GM12878 (cell line): Measurements from ENCODE around the gene GSTP1. TPM values are rescaled to one million over a fixed set of nuclear protein-coding genes. Genes with fewer than 3 reads are reported as not detected.

ENCODE experiments used
- ATAC-seq: fragments of 200-7000 bp; cut with Tn5 transposase; 3 replicates; pipeline ENCODE4 v1.9.1; 2020; ENCODE audit warnings: mild to moderate bottlenecking, moderate library complexity
- BruUV-seq: library from RNA; stranded (reverse); fragments of 400-500 nt; replicated peaks from 2 replicates; lab custom pipeline; 2021; lab: Mats Ljungman, UMichigan
- CTCF ChIA-PET: fragments of 300-600 bp; sonication (Branson Sonifier 250); formaldehyde crosslinking; extraction: SDS; loops from one replicate; lab custom pipeline; 2021; ENCODE audit warnings: inconsistent platforms; lab: Yijun Ruan, JAX
- POLR2A ChIA-PET: fragments of 350-600 bp; formaldehyde crosslinking; extraction: SDS; loops from one replicate; lab custom pipeline; 2021; ENCODE audit warnings: inconsistent platforms; lab: Charles Lee
- RAD21 ChIA-PET: fragments of 300-600 bp; sonication (Branson Sonifier 250); formaldehyde crosslinking; loops from one replicate; lab custom pipeline; 2023; ENCODE audit warnings: antibody characterized with exemption; ENCODE audit not compliant: unreplicated experiment; lab: Charles Lee
- SMC1A ChIA-PET: fragments of 300-600 bp; sonication (Branson Sonifier 250); formaldehyde crosslinking; loops from one replicate; lab custom pipeline; 2023; ENCODE audit not compliant: unreplicated experiment, uncharacterized antibody; lab: Charles Lee
- DNase-seq: peaks from one replicate; pipeline ENCODE4 v3.0.0-alpha.2; 2011; ENCODE audit warnings: low read depth, low spot score
- FAIRE-seq: peaks from 3 replicates; lab custom pipeline; 2011; peaks lifted over from hg19 to GRCh38; lab: Jason Lieb, UNC
- H2AFZ ChIP-seq: 2 replicates; pipeline ENCODE4 v1.6.0; 2011; ENCODE audit warnings: low read depth, low read length, control low read depth; ENCODE audit not compliant: control insufficient read depth
- H3K27ac ChIP-seq: 2 replicates; pipeline ENCODE4 v1.5.1; 2011; ENCODE audit warnings: control low read depth; ENCODE audit not compliant: control insufficient read depth, insufficient read depth
- H3K27me3 ChIP-seq, 2 experiments: replicated peaks in 1 of 2; 2 replicates each; pipeline versions ENCODE4 v1.6.0 to v1.6.1; 2011; ENCODE audit warnings: low read length in 1 of 2; ENCODE audit not compliant: control insufficient read depth in 2 of 2, insufficient read depth in 2 of 2
- H3K36me3 ChIP-seq, 2 experiments: 2 replicates each; pipeline ENCODE4 v1.5.1; 2011; ENCODE audit warnings: low read length in 1 of 2; ENCODE audit not compliant: control insufficient read depth in 2 of 2, insufficient read depth in 2 of 2
- H3K4me1 ChIP-seq: 2 replicates; pipeline ENCODE4 v1.6.1; 2011; ENCODE audit warnings: mild to moderate bottlenecking, low read length, moderate library complexity, mixed read lengths; ENCODE audit not compliant: control insufficient read depth, insufficient read depth
- H3K4me2 ChIP-seq: 2 replicates; pipeline ENCODE4 v1.6.0; 2011; ENCODE audit warnings: control low read depth; ENCODE audit not compliant: control insufficient read depth, insufficient read depth
- H3K4me3 ChIP-seq: fragments of 200-600 bp; sonication (generic); 2 replicates; pipeline ENCODE4 v1.5.1; 2016
- H3K79me2 ChIP-seq: 2 replicates; pipeline ENCODE4 v1.6.0; 2011; ENCODE audit warnings: low read length; ENCODE audit not compliant: control insufficient read depth, insufficient read depth
- H3K9ac ChIP-seq: 2 replicates; pipeline ENCODE4 v1.8.0; 2011; ENCODE audit warnings: low read length, control low read depth, mixed read lengths; ENCODE audit not compliant: control insufficient read depth, insufficient read depth
- H3K9me3 ChIP-seq: replicated peaks from 3 replicates; pipeline ENCODE4 v1.5.1; 2011; ENCODE audit warnings: mild to moderate bottlenecking, low read length; ENCODE audit not compliant: control insufficient read depth, insufficient read depth
- H4K20me1 ChIP-seq: 2 replicates; pipeline ENCODE4 v1.6.0; 2011; ENCODE audit not compliant: control insufficient read depth, insufficient read depth
- BACH1 ChIP-seq: fragments of 450-650 bp; IDR thresholded peaks from 2 replicates; pipeline ENCODE4 v1.6.1; 2017; ENCODE audit warnings: mild to moderate bottlenecking, borderline replicate concordance
- E2F8 ChIP-seq: fragments of 450-650 bp; IDR thresholded peaks from 2 replicates; pipeline ENCODE4 v1.6.1; 2018; ENCODE audit warnings: mild to moderate bottlenecking, low read depth, moderate library complexity; ENCODE audit not compliant: partially characterized antibody
- EZH2 ChIP-seq: IDR thresholded peaks from 2 replicates; pipeline ENCODE4 v1.6.1; 2012; ENCODE audit warnings: low read depth, mild to moderate bottlenecking, control low read depth, inconsistent platforms, low read length, borderline replicate concordance; ENCODE audit not compliant: control insufficient read depth
- MYC ChIP-seq: IDR thresholded peaks from 2 replicates; pipeline ENCODE4 v1.6.1; 2011; ENCODE audit warnings: mild to moderate bottlenecking, low read length, moderate library complexity, inconsistent platforms; ENCODE audit not compliant: insufficient read depth, insufficient replicate concordance, insufficient read length, severe bottlenecking
- NFYB ChIP-seq: IDR thresholded peaks from 2 replicates; pipeline ENCODE4 v1.6.1; 2011; ENCODE audit warnings: low read depth, mild to moderate bottlenecking, low read length, improper control_type of control experiment, moderate library complexity; ENCODE audit not compliant: insufficient read depth
- SIX5 ChIP-seq: IDR thresholded peaks from 2 replicates; pipeline ENCODE4 v1.6.1; 2011; ENCODE audit warnings: mild to moderate bottlenecking, low read depth, low read length, moderate library complexity; ENCODE audit not compliant: severe bottlenecking
- SMC3 ChIP-seq: IDR thresholded peaks from 2 replicates; pipeline ENCODE4 v1.6.1; 2011; ENCODE audit warnings: low read length, improper control_type of control experiment, borderline replicate concordance
- USF1 ChIP-seq: IDR thresholded peaks from 2 replicates; pipeline ENCODE4 v1.6.1; 2011; ENCODE audit warnings: borderline replicate concordance, low read depth, mild to moderate bottlenecking, moderate library complexity, mixed read lengths, low read length; ENCODE audit not compliant: insufficient read depth; ENCODE audit errors: extremely low read length
- ZBTB11 ChIP-seq: fragments of 450-650 bp; formaldehyde crosslinking; IDR thresholded peaks from 2 replicates; pipeline ENCODE4 v1.5.0; 2022; ENCODE audit warnings: mild to moderate bottlenecking, missing genetic modification characterization
- WGBS: methylation state at CpG from one replicate; pipeline ENCODE4 v1.1.6; 2016; ENCODE audit warnings: low lambda C conversion rate; ENCODE audit not compliant: insufficient replicate concordance, insufficient coverage; ENCODE audit errors: missing lambda C conversion rate; 5-methylcytosine and 5-hydroxymethylcytosine counted together
- in situ Hi-C: fragments of 300-500 bp; cut with MboI; formaldehyde crosslinking; loops from 9 replicates; pipeline ENCODE4 v1.14.3; 2018; ENCODE audit warnings: mixed read lengths
- intact Hi-C: fragments of 100-400 bp; cut with micrococcal nuclease; formaldehyde crosslinking; loops from one replicate; pipeline ENCODE4 v1.14.2; 2022; ENCODE audit not compliant: unreplicated experiment
- polyA plus RNA-seq, 11 experiments: library from polyadenylated mRNA; depleted of rRNA in 4 of 11; unstranded in 6 of 11; stranded (reverse) in 5 of 11; fragments of >200 nt; fragmentation: Nextera tagmentation in 4 of 11; fragmentation: Illumina TruSeq in 1 of 11; extraction: Ambion mirVana in 4 of 11; extraction: Trizol in 1 of 11; gene quantifications; 1 replicate in 1 of 11; 2 replicates in 10 of 11; pipeline versions ENCODE4 v1.2.1 to v1.2.3, GENCODE V29; 2011 to 2016; ENCODE audit warnings: inconsistent platforms in 2 of 11, missing spikeins in 2 of 11, low read depth in 1 of 11
- total RNA-seq, 4 experiments: library from RNA; depleted of rRNA in 3 of 4; stranded (reverse); fragments of >200 nt in 3 of 4; fragmentation: Illumina TruSeq in 1 of 4; extraction: Trizol in 1 of 4; gene quantifications; 2 replicates each; pipeline versions ENCODE4 v1.2.1 to v1.2.3, GENCODE V29; 2013 to 2021

The GSTP1 gene
- total and polyA plus RNA-seq, 10 of the 15 experiments (the other 5 are each of a cell fraction or from before 2014, with no cell fraction given), result 469 to 1,788 (median 955) TPM

- no peak overlapping the region for H2AFZ ChIP-seq
- DNase-seq, result no peak
- POLR2A ChIA-PET, result no interaction called here
- CTCF ChIA-PET, result no interaction called here
- H3K9ac ChIP-seq, result no peak overlapping the region
- intact Hi-C loops, result no loop called here
- in situ Hi-C loops, result no loop called here
- no peaks in the 10 kb centered on the region; a peak in 1 of 4 replicates for H3K27me3 ChIP-seq
- no peaks in the 10 kb centered on the region for H3K4me1 ChIP-seq
- TF ChIP-seq NFYB (0 out of 2 replicates have a peak, but pooled peaks have one; percentile 38), E2F8 (no peak)
- H4K20me1 ChIP-seq, result no peaks in the 10 kb centered on the region
- no peak overlapping the region for H3K4me2 ChIP-seq
- BruUV-seq, result no TSS peak
- no peaks in the 10 kb centered on the region for H3K79me2 ChIP-seq
- H3K27ac ChIP-seq, result no peak overlapping the region
- ATAC-seq, result no peak
- no peak overlapping the region for H3K4me3 ChIP-seq
- SMC1A ChIA-PET, result no interaction called here
- no peaks in the 10 kb centered on the region for H3K36me3 ChIP-seq
- H3K9me3 ChIP-seq, result peaks cover 1% of the 10 kb centered on the region; the same call in 2 of the 3 replicates
- FAIRE-seq, result no peak
- RAD21 ChIA-PET, result no interaction called here
- 43% methylated on average over 4 of the region's 4 CpGs for whole genome bisulfite sequencing
These were observed 44.1 kb upstream of the GSTP1 start for GRCh38 chr11:67539550-67539949.

GRCh38 chr11:67541198-67541597 lies 42.4 kb upstream of the GSTP1 start:
- Histone ChIP-seq H3K4me2 (no peak overlapping the region), H2AFZ (no peak overlapping the region), H3K4me3 (no peak overlapping the region), H3K27ac (no peak overlapping the region), H3K27me3 (no peaks in the 10 kb centered on the region; a peak in 1 of 4 replicates), H3K9me3 (no peaks in the 10 kb centered on the region; the same call in 2 of the 3 replicates), H3K9ac (no peak overlapping the region), H3K79me2 (no peaks in the 10 kb centered on the region), H3K36me3 (no peaks in the 10 kb centered on the region), H3K4me1 (no peaks in the 10 kb centered on the region), H4K20me1 (no peaks in the 10 kb centered on the region)
- in situ Hi-C loops, result no loop called here
- intact Hi-C loops, result no loop called here
- no TSS peak for BruUV-seq
- ChIA-PET SMC1A (no interaction called here), RAD21 (no interaction called here), POLR2A (no interaction called here), CTCF (interaction anchor here (1.0 kb wide), 1 partner anchor 50 kb away, joined by 3 read pairs; no protein-coding TSS in a partner anchor)
- no peak for ATAC-seq
- DNase-seq, result no peak
- WGBS, result 27% methylated on average over 6 of the region's 6 CpGs
- FAIRE-seq, result no peak
- TF ChIP-seq SIX5 (no peak), USF1 (no peak), EZH2 (no peak), ZBTB11 (no peak), BACH1 (no peak), MYC (no peak), SMC3 (no peak)
